ENCODE data around the gene DYSF.

DYSF gene

DNA sequence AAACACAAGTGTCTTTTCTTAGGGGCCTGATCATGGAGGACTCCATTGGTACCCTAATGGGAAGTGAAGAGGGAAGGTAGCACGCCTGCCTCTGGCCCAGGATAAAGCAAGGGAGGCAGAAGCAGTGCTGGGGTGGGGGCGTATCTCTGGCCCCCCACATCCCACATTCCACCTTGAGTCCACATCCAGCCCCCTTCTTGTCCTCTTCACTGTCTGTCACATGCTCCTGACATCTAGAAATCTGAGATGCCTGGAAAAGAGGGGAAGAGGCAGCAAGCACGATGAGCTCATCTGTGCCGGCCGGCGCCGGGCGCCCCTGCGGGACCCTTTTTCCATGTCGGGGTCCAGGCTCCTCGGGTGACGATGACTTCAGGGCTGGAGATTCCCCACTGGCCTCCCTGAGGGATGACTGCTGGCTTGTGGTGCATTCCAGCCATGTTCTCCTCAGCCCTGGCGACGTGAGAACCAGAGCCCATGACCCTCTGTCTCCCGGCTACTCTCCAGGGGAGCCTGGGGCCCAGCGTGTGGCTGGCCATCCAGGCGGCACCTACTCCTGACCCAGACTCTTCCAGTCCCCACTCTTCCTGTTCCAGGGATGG is 277.5 kb downstream of the DYSF start:
- H3K4me3 ChIP-seq (ENCODE audit: low read depth, low read length), result no peak overlapping the region
- TF ChIP-seq, protein P1, sequence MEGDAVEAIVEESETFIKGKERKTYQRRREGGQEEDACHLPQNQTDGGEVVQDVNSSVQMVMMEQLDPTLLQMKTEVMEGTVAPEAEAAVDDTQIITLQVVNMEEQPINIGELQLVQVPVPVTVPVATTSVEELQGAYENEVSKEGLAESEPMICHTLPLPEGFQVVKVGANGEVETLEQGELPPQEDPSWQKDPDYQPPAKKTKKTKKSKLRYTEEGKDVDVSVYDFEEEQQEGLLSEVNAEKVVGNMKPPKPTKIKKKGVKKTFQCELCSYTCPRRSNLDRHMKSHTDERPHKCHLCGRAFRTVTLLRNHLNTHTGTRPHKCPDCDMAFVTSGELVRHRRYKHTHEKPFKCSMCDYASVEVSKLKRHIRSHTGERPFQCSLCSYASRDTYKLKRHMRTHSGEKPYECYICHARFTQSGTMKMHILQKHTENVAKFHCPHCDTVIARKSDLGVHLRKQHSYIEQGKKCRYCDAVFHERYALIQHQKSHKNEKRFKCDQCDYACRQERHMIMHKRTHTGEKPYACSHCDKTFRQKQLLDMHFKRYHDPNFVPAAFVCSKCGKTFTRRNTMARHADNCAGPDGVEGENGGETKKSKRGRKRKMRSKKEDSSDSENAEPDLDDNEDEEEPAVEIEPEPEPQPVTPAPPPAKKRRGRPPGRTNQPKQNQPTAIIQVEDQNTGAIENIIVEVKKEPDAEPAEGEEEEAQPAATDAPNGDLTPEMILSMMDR (IDR thresholded peaks at IDR 0.05; ENCODE audit: low read depth, low read length, missing control alignments), result no peak
- DNase-seq (ENCODE audit: low read depth), result no peak

DNA sequence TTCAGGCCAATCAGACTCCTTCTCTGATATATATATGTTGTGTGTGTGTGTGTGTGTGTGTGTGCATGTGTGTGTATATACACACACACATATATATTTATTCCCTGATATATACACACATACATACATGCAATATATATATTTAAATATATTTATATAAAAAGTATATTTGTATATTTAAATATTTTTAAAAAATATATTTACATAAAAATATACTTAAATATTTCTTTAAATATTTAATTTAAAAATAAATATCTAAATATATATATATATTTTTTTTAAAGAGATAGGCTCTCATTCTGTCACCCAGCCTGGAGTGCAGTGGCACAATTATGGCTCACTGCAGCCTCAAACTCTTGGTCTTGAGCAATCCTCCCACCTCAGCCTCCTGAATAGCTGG is 281.3 kb downstream of the DYSF start:
- no peak for DNase-seq (ENCODE audit: low read depth)
- TF ChIP-seq, protein P1 (IDR thresholded peaks at IDR 0.05; ENCODE audit: low read depth, low read length, missing control alignments), result no peak

DNA sequence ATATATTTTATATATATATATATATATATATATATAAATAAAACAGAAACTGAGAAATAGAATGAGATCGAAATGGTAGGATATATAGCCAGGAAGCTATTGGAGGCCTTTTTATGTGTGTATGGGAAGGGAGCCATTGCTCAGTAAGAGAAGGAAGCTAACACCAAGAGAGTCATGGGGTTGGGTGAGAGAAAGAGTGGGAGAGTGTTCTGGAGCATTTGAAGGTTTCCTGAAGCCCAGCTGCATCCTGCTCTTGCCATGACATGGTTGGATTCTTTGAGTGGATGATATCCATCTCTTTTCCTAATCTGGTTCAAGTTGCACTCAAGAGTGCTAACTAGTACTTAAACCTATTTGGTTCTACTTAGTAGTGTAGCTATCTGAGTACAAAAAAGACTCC is 282.3 kb downstream of the DYSF start:
- H3K4me3 ChIP-seq (ENCODE audit: low read depth, low read length), result no peak overlapping the region
- DNase-seq (ENCODE audit: low read depth), result no peak
- TF ChIP-seq, protein P1 (IDR thresholded peaks at IDR 0.05; ENCODE audit: low read depth, low read length, missing control alignments), result no peak

More for the DNA sequence above, 281.3 kb downstream of the DYSF start:
- H3K4me3 ChIP-seq (ENCODE audit: low read depth, low read length), result no peak overlapping the region
